K562 (cell line): Measurements from ENCODE around the gene ALK. TPM values are rescaled to one million over a fixed set of nuclear protein-coding genes. Genes with fewer than 3 reads are reported as not detected.

Experiments
- ATAC-seq: fragments of 200-7000 bp; cut with Tn5 transposase; 3 replicates; pipeline ENCODE4 v1.9.1; 2020; ENCODE audit warnings: moderate library complexity
- BruUV-seq: library from RNA; stranded (reverse); fragments of 400-500 nt; replicated peaks from 2 replicates; lab custom pipeline; 2021; lab: Mats Ljungman, UMichigan
- CTCF ChIA-PET: fragments of 300-600 bp; formaldehyde crosslinking; extraction: SDS; loops from one replicate; lab custom pipeline; 2021; ENCODE audit warnings: low intra/inter-chr PET ratio; lab: Yijun Ruan, JAX
- POLR2A ChIA-PET: fragments of 300-600, 350-650 bp; sonication (Branson Sonifier 250); formaldehyde crosslinking; extraction: SDS; loops from one replicate; lab custom pipeline; 2021; ENCODE audit warnings: antibody characterized with exemption, inconsistent platforms; lab: Yijun Ruan, JAX
- DNase-seq, 4 experiments: peaks; one replicate each; pipeline versions ENCODE4 v3.0.0 to v3.0.0-alpha.2; 2011 to 2018; ENCODE audit warnings: low spot score in 3 of 4, mixed read lengths in 3 of 4; ENCODE audit errors: extremely low read depth in 1 of 4
- FAIRE-seq: peaks from 2 replicates; lab custom pipeline; 2011; peaks lifted over from hg19 to GRCh38; lab: Jason Lieb, UNC
- H2AFZ ChIP-seq: 2 replicates; pipeline ENCODE4 v1.6.0; 2011; ENCODE audit warnings: low read depth, low read length, control low read depth, inconsistent platforms
- H3K27ac ChIP-seq: fragments of 200-600 bp; 3 replicates; pipeline ENCODE4 v1.8.0; 2011; ENCODE audit warnings: low read depth, mild to moderate bottlenecking, control low read depth, inconsistent platforms, low read length, moderate library complexity, mixed read lengths; ENCODE audit errors: extremely low read depth
- H3K27me3 ChIP-seq, 2 experiments: fragments of 300-600 bp in 1 of 2; 2 replicates in 1 of 2; 3 replicates in 1 of 2; pipeline versions ENCODE4 v1.6.0 to v1.8.0; 2011; ENCODE audit warnings: inconsistent platforms in 2 of 2, low read length in 2 of 2, mild to moderate bottlenecking in 1 of 2, mixed read lengths in 1 of 2, moderate library complexity in 1 of 2; ENCODE audit not compliant: control insufficient read depth in 2 of 2, insufficient read depth in 2 of 2
- H3K36me3 ChIP-seq: fragments of 300-600 bp; 3 replicates; pipeline ENCODE4 v1.8.0; 2011; ENCODE audit warnings: mild to moderate bottlenecking, low read length, inconsistent platforms; ENCODE audit not compliant: control insufficient read depth, insufficient read depth
- H3K4me1 ChIP-seq, 2 experiments: fragments of 200-600 bp in 1 of 2; replicated peaks in 1 of 2; 2 replicates in 1 of 2; 3 replicates in 1 of 2; pipeline versions ENCODE4 v1.5.1 to v1.8.0; 2011; ENCODE audit warnings: inconsistent platforms in 2 of 2, low read length in 2 of 2, mild to moderate bottlenecking in 1 of 2, mixed read lengths in 1 of 2, moderate library complexity in 1 of 2; ENCODE audit not compliant: control insufficient read depth in 2 of 2, insufficient read depth in 2 of 2
- H3K4me2 ChIP-seq: 2 replicates; pipeline ENCODE4 v1.6.1; 2011; ENCODE audit warnings: low read length, control low read depth, inconsistent platforms, mixed read lengths; ENCODE audit not compliant: insufficient read depth
- H3K4me3 ChIP-seq: fragments of 200-600 bp; sonication (generic), shearing (Covaris generic); 2 replicates; pipeline ENCODE4 v1.5.1; 2016; ENCODE audit warnings: control low read depth, inconsistent platforms
- H3K79me2 ChIP-seq: fragments of 200-600 bp; 3 replicates; pipeline ENCODE4 v1.8.0; 2011; ENCODE audit warnings: low read length, inconsistent platforms; ENCODE audit not compliant: control insufficient read depth, insufficient read depth
- H3K9ac ChIP-seq, 2 experiments: 2 replicates each; pipeline versions ENCODE4 v1.6.0 to v1.6.1; 2011; ENCODE audit warnings: low read depth in 2 of 2, low read length in 2 of 2, control low read depth in 1 of 2, inconsistent platforms in 1 of 2, mild to moderate bottlenecking in 1 of 2, mixed read lengths in 1 of 2; ENCODE audit not compliant: insufficient read depth in 1 of 2
- H3K9me1 ChIP-seq: one replicate; pipeline ENCODE4 v1.6.0; 2011; ENCODE audit warnings: inconsistent platforms, mild to moderate bottlenecking, low read length, moderate library complexity; ENCODE audit not compliant: control insufficient read depth, insufficient read depth
- H3K9me3 ChIP-seq: replicated peaks from 2 replicates; pipeline ENCODE4 v1.5.1; 2011; ENCODE audit warnings: low read depth, low read length, inconsistent platforms; ENCODE audit not compliant: control insufficient read depth, insufficient read depth
- H4K20me1 ChIP-seq: replicated peaks from 2 replicates; pipeline ENCODE4 v1.6.1; 2011; ENCODE audit warnings: low read length, inconsistent platforms, mixed read lengths; ENCODE audit not compliant: control insufficient read depth, insufficient read depth
- HDAC8 ChIP-seq: fragments of 450-650 bp; IDR thresholded peaks from 2 replicates; pipeline ENCODE4 v1.6.1; 2016; ENCODE audit warnings: mild to moderate bottlenecking, missing genetic modification characterization, moderate library complexity, missing compliant biosample characterization
- KLF6 ChIP-seq: fragments of 250-450 bp; sonication (Bioruptor Pico); IDR thresholded peaks from 2 replicates; pipeline ENCODE4 v1.4.0; 2020; ENCODE audit warnings: mild to moderate bottlenecking, moderate library complexity, borderline replicate concordance
- MECOM ChIP-seq: fragments of 250-450 bp; sonication (Bioruptor Pico); IDR thresholded peaks from 2 replicates; pipeline ENCODE4 v1.8.0; 2022; ENCODE audit warnings: inconsistent platforms
- RBM22 ChIP-seq: fragments of 200-400 bp; formaldehyde crosslinking; IDR thresholded peaks from 2 replicates; pipeline ENCODE4 v1.6.1; 2018; ENCODE audit warnings: low read length, low read depth; ENCODE audit not compliant: poor library complexity, severe bottlenecking
- RERE ChIP-seq: sonication (generic); formaldehyde crosslinking; IDR thresholded peaks from 2 replicates; pipeline ENCODE4 v1.8.0; 2023; ENCODE audit warnings: missing genetic modification reagents, mild to moderate bottlenecking, borderline replicate concordance
- SMC3 ChIP-seq: conservative IDR thresholded peaks from 2 replicates; pipeline ENCODE4 v1.6.1; 2011; ENCODE audit warnings: low read depth, low read length, improper control_type of control experiment; ENCODE audit not compliant: insufficient read depth
- WHSC1 ChIP-seq: IDR thresholded peaks from one replicate; pipeline ENCODE4 v1.6.1; 2012; ENCODE audit warnings: low read length, control low read depth, inconsistent platforms
- ZBTB43 ChIP-seq: sonication (generic); formaldehyde crosslinking; IDR thresholded peaks from 2 replicates; pipeline ENCODE4 v1.8.0; 2023; ENCODE audit warnings: mild to moderate bottlenecking, missing genetic modification reagents
- ZFX ChIP-seq: sonication (generic); formaldehyde crosslinking; IDR thresholded peaks from 2 replicates; pipeline ENCODE4 v1.8.0; 2022; ENCODE audit warnings: mild to moderate bottlenecking, missing genetic modification reagents, moderate library complexity
- ZNF175 ChIP-seq: fragments of 200-800 bp; sonication (Bioruptor generic); IDR thresholded peaks from 2 replicates; pipeline ENCODE4 v1.6.1; 2016; ENCODE audit warnings: low read depth, mild to moderate bottlenecking, missing genetic modification characterization, missing compliant biosample characterization
- ZNF766 ChIP-seq: fragments of 200-800 bp; sonication (Bioruptor generic); conservative IDR thresholded peaks from 2 replicates; pipeline ENCODE4 v1.6.1; 2016; ENCODE audit warnings: missing genetic modification characterization, missing compliant biosample characterization
- WGBS: fragments of 100-300 bp; shearing (Covaris generic); methylation state at CpG from one replicate; pipeline ENCODE4 v1.1.6; 2016; ENCODE audit warnings: low coverage, mixed read lengths; ENCODE audit not compliant: insufficient coverage; ENCODE audit errors: missing lambda C conversion rate; 5-methylcytosine and 5-hydroxymethylcytosine counted together
- in situ Hi-C: fragments of 300-500 bp; cut with MboI; formaldehyde crosslinking; loops from 4 replicates; pipeline ENCODE4 v1.15.0; 2018; ENCODE audit warnings: inconsistent platforms, mixed read lengths
- intact Hi-C: fragments of 100-400 bp; cut with micrococcal nuclease; formaldehyde crosslinking; loops from 2 replicates; pipeline ENCODE4 v1.14.2; 2022
- polyA plus RNA-seq, 8 experiments: library from polyadenylated mRNA; depleted of rRNA in 4 of 8; stranded (reverse) in 5 of 8; unstranded in 3 of 8; fragments of >200 nt; fragmentation: Nextera tagmentation in 2 of 8; fragmentation: Illumina TruSeq in 1 of 8; extraction: Ambion mirVana in 2 of 8; extraction: Trizol in 1 of 8; gene quantifications; 2 replicates each; pipeline versions ENCODE4 v1.2.1 to v1.2.3, GENCODE V29; 2011 to 2014; ENCODE audit warnings: inconsistent platforms in 1 of 8, missing spikeins in 1 of 8
- total RNA-seq, 7 experiments: library from RNA; depleted of rRNA in 6 of 7; stranded (reverse); fragments of >200 nt in 6 of 7; fragmentation: Illumina TruSeq in 2 of 7; extraction: Trizol in 2 of 7; gene quantifications; 2 replicates each; pipeline versions ENCODE4 v1.2.1 to v1.2.3, GENCODE V29; 2011 to 2021; ENCODE audit warnings: low replicate concordance in 1 of 7

Gene ALK
- total and polyA plus RNA-seq, 9 of the 15 experiments (the other 6 are each of a cell fraction or from before 2014, with no cell fraction given), result not detected

GRCh38 chr2:29267720-29268119 lies 653.7 kb downstream of the ALK start:
- POLR2A ChIA-PET, result interaction anchor here (0.6 kb wide), 1 partner anchor 360 kb away, joined by 5 read pairs; no protein-coding TSS in a partner anchor
- FAIRE-seq (no peak), ATAC-seq (no peak), DNase-seq (no peak)
- no peak overlapping the region for H3K4me3 ChIP-seq
- BruUV-seq, result no TSS peak
- intact Hi-C loops (no loop called here), in situ Hi-C loops (no loop called here)
- CTCF ChIA-PET, result no interaction called here
- H3K9ac ChIP-seq, result no peak overlapping the region
- no peaks in the 10 kb centered on the region; the same call in 1 of the 2 replicates for H4K20me1 ChIP-seq
- 0% methylated on average over 2 of the region's 2 CpGs for WGBS
- H3K4me1 ChIP-seq, result no peaks in the 10 kb centered on the region
- H3K4me2 ChIP-seq, result no peak overlapping the region
- no peaks in the 10 kb centered on the region for H3K9me1 ChIP-seq
- H3K27me3 ChIP-seq, result peaks cover 0 to 26% of the 10 kb centered on the region in 2 experiments; a peak in 3 of 5 replicates
- TF ChIP-seq ZNF175 (CRISPR knock-in tag), result no peak
- no peak for TF ChIP-seq ZFX (CRISPR knock-in tag)
- TF ChIP-seq RERE (CRISPR knock-in tag), result no peak
- TF ChIP-seq KLF6 (CRISPR knock-in tag), result no peak
- no peak for TF ChIP-seq MECOM
- TF ChIP-seq ZBTB43, result no peak
- no peak for TF ChIP-seq WHSC1
- no peak for TF ChIP-seq HDAC8 (tag)
- no peak for TF ChIP-seq ZNF766
- TF ChIP-seq SMC3, result no peak
- TF ChIP-seq RBM22, result no peak
- no peak overlapping the region for H3K27ac ChIP-seq
- no peaks in the 10 kb centered on the region for H3K9me3 ChIP-seq
- no peak overlapping the region for H2AFZ ChIP-seq
- H3K79me2 ChIP-seq, result no peaks in the 10 kb centered on the region
- H3K36me3 ChIP-seq, result no peaks in the 10 kb centered on the region
